ENCODE measurements around the gene SMPDL3A. TPM values are rescaled to one million over a fixed set of nuclear protein-coding genes. Genes with fewer than 3 reads are reported as not detected.
A peak's percentile ranks its signal among the peaks of the same experiment; 100 is the strongest.

The SMPDL3A gene
- total RNA-seq, 4 donors from 2014 or later, result 82.5 to 111 (median 91.8) TPM

- Histone ChIP-seq H3K4me1 (peaks cover 8% of the 10 kb centered on the region), H3K4me3 (no peak overlapping the region), H3K27me3 (no peaks in the 10 kb centered on the region), H3K36me3 (no peaks in the 10 kb centered on the region), H3K27ac (no peak overlapping the region), H3K9me3 (no peaks in the 10 kb centered on the region)
- DNase-seq (ENCODE audit: low spot score in 2 of 2), result no peak
- TF ChIP-seq POLR2A (IDR thresholded peaks at IDR 0.05), result no peak
- TF ChIP-seq EP300 (IDR thresholded peaks at IDR 0.05), result no peak
- no peak for TF ChIP-seq POLR2AphosphoS5 (IDR thresholded peaks at IDR 0.05)
- TF ChIP-seq, protein P1, sequence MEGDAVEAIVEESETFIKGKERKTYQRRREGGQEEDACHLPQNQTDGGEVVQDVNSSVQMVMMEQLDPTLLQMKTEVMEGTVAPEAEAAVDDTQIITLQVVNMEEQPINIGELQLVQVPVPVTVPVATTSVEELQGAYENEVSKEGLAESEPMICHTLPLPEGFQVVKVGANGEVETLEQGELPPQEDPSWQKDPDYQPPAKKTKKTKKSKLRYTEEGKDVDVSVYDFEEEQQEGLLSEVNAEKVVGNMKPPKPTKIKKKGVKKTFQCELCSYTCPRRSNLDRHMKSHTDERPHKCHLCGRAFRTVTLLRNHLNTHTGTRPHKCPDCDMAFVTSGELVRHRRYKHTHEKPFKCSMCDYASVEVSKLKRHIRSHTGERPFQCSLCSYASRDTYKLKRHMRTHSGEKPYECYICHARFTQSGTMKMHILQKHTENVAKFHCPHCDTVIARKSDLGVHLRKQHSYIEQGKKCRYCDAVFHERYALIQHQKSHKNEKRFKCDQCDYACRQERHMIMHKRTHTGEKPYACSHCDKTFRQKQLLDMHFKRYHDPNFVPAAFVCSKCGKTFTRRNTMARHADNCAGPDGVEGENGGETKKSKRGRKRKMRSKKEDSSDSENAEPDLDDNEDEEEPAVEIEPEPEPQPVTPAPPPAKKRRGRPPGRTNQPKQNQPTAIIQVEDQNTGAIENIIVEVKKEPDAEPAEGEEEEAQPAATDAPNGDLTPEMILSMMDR (IDR thresholded peaks at IDR 0.05), result no peak
- WGBS, result 83% methylated on average over 4 of the region's 4 CpGs
Observed at GRCh38 chr6:122783401-122783800, 5.7 kb upstream of the SMPDL3A start.

DNA sequence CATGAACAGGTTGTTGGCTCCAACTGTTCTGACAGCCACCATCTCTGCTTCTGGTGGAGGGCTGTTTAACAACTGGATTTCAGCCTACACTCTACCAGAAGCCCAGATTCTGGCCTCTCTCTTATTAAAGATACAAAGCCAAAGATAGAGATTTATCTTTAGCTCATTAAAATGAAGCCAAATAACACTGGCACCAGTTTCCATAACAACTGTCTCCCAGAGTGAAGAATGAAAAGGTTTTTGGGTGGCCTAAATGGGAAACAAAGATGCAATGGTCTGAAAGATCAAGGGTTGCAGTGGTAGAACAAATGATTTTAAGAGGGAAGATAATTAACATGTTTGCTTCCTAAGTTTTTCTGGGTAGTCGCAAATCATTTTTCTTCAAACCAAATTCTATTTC is 3.2 kb upstream of the SMPDL3A start:
- Histone ChIP-seq H3K4me3 (no peak overlapping the region), H3K4me1 (peaks cover 21% of the 10 kb centered on the region), H3K27ac (no peak overlapping the region), H3K27me3 (no peaks in the 10 kb centered on the region), H3K9me3 (no peaks in the 10 kb centered on the region), H3K36me3 (no peaks in the 10 kb centered on the region)
- TF ChIP-seq POLR2A (IDR thresholded peaks at IDR 0.05), result no peak
- TF ChIP-seq, protein P1 (IDR thresholded peaks at IDR 0.05), result no peak
- no peak for TF ChIP-seq POLR2AphosphoS5 (IDR thresholded peaks at IDR 0.05)
- TF ChIP-seq EP300 (IDR thresholded peaks at IDR 0.05), result no peak
- no peak for DNase-seq (ENCODE audit: low spot score in 2 of 2)
- 76% methylated on average over 1 of the region's 1 CpG for WGBS

GRCh38 chr6:122787721-122788120 is 1.3 kb upstream of the SMPDL3A start:
- H3K4me3 ChIP-seq, result no peak overlapping the region
- H3K36me3 ChIP-seq, result no peaks in the 10 kb centered on the region
- no peak for DNase-seq (ENCODE audit: low spot score in 2 of 2)
- H3K4me1 ChIP-seq, result peaks cover 37% of the 10 kb centered on the region
- TF ChIP-seq POLR2A (IDR thresholded peaks at IDR 0.05), result no peak
- TF ChIP-seq EP300 (IDR thresholded peaks at IDR 0.05), result no peak
- TF ChIP-seq, protein P1 (IDR thresholded peaks at IDR 0.05), result no peak
- no peak for TF ChIP-seq POLR2AphosphoS5 (IDR thresholded peaks at IDR 0.05)
- no peaks in the 10 kb centered on the region for H3K9me3 ChIP-seq
- WGBS, result 50% methylated on average over 4 of the region's 4 CpGs
- H3K27ac ChIP-seq, result peak overlapping the region; percentile 97
- H3K27me3 ChIP-seq, result no peaks in the 10 kb centered on the region

- peaks cover 42% of the 10 kb centered on the region for H3K4me1 ChIP-seq
- TF ChIP-seq, protein P1 (IDR thresholded peaks at IDR 0.05), result no peak
- TF ChIP-seq POLR2AphosphoS5 (IDR thresholded peaks at IDR 0.05), result no peak
- peak overlapping the region; percentile 97 for H3K27ac ChIP-seq
- H3K9me3 ChIP-seq, result no peaks in the 10 kb centered on the region
- H3K27me3 ChIP-seq, result no peaks in the 10 kb centered on the region
- WGBS, result 39% methylated on average over 6 of the region's 6 CpGs
- H3K36me3 ChIP-seq, result no peaks in the 10 kb centered on the region
- no peak for DNase-seq (ENCODE audit: low spot score in 2 of 2)
- H3K4me3 ChIP-seq, result peak overlapping the region; percentile 77
Observed at GRCh38 chr6:122788208-122788607, 850 bp upstream of the SMPDL3A start.

DNA sequence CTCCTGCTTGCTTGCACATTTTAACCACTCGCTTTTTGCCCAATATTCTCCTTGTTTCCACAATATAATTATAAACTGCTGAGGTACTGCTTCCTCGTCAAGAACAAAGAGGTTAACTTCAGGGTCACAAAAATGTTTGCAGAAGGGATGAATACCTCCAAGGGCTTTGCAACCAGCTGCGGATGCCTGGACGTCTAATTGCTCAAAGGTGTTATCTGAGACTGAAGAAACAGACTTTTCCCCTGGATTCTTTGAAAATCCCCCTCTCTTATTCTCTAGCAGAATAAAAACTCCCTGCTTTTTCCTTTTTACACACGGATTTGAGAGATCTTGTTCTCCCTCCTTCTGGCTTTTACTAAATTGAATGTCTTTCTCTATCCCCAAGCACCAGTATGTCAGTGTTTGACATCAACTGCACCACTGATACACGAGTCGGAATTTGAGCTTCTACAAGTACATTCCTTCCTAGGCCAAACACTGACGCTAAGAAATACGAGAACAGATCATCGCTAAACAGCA is 336 bp upstream of the SMPDL3A start:
- H3K36me3 ChIP-seq, result no peaks in the 10 kb centered on the region
- H3K27me3 ChIP-seq, result no peaks in the 10 kb centered on the region
- H3K4me3 ChIP-seq, result peak overlapping the region; percentile 77
- H3K27ac ChIP-seq, result peak overlapping the region; percentile 97
- peaks cover 42% of the 10 kb centered on the region for H3K4me1 ChIP-seq
- H3K9me3 ChIP-seq, result no peaks in the 10 kb centered on the region
- 6% methylated on average over 10 of the region's 10 CpGs for WGBS
- no peak for DNase-seq (ENCODE audit: low spot score in 2 of 2)
- no peak for TF ChIP-seq POLR2A (IDR thresholded peaks at IDR 0.05)
- TF ChIP-seq, protein P1 (IDR thresholded peaks at IDR 0.05), result no peak
- TF ChIP-seq POLR2AphosphoS5 (IDR thresholded peaks at IDR 0.05), result no peak
- no peak for TF ChIP-seq EP300 (IDR thresholded peaks at IDR 0.05)
